Loucy (cell line): Measurements from ENCODE around the gene THSD8.

Source experiments
- H2AFZ ChIP-seq: fragments of 200-600 bp; sonication (generic); 2 replicates; pipeline ENCODE4 v1.6.0; 2016; ENCODE audit warnings: antibody characterized with exemption, mild to moderate bottlenecking, low read length, moderate library complexity
- H3F3A ChIP-seq: fragments of 200-600 bp; 2 replicates; pipeline ENCODE4 v1.6.0; 2016; ENCODE audit warnings: antibody characterized with exemption, low read depth, mild to moderate bottlenecking
- H3K27me3 ChIP-seq: fragments of 200-600 bp; sonication (generic); 2 replicates; pipeline ENCODE4 v1.6.1; 2014; ENCODE audit warnings: low read length, mild to moderate bottlenecking; ENCODE audit not compliant: insufficient read depth, poor library complexity, severe bottlenecking
- H3K36me3 ChIP-seq: fragments of 200-600 bp; sonication (generic); 2 replicates; pipeline ENCODE4 v1.6.1; 2016; ENCODE audit warnings: low read length; ENCODE audit not compliant: insufficient read depth
- H3K4me1 ChIP-seq: fragments of 200-600 bp; sonication (generic); 2 replicates; pipeline ENCODE4 v1.5.1; 2014; ENCODE audit warnings: low read length, mild to moderate bottlenecking; ENCODE audit not compliant: insufficient read depth, poor library complexity, severe bottlenecking
- H3K4me2 ChIP-seq: fragments of 200-600 bp; sonication (generic); 2 replicates; pipeline ENCODE4 v1.6.0; 2014; ENCODE audit warnings: antibody characterized with exemption, low read length, low read depth, mild to moderate bottlenecking; ENCODE audit not compliant: poor library complexity, severe bottlenecking
- H3K4me3 ChIP-seq: fragments of 200-600 bp; sonication (generic); 2 replicates; pipeline ENCODE4 v1.5.1; 2014; ENCODE audit warnings: low read length, mild to moderate bottlenecking, mixed read lengths; ENCODE audit not compliant: poor library complexity, severe bottlenecking
- H3K79me2 ChIP-seq: fragments of 200-600 bp; sonication (generic); 2 replicates; pipeline ENCODE4 v1.6.1; 2014; ENCODE audit warnings: low read length; ENCODE audit not compliant: insufficient read depth
- H3K9ac ChIP-seq: fragments of 200-600 bp; sonication (generic); 2 replicates; pipeline ENCODE4 v1.6.0; 2014; ENCODE audit warnings: mild to moderate bottlenecking, low read depth, low read length, moderate library complexity; ENCODE audit not compliant: poor library complexity, severe bottlenecking
- H3K9me2 ChIP-seq: fragments of 200-600 bp; sonication (generic); replicated peaks from 2 replicates; pipeline ENCODE4 v1.6.1; 2016; ENCODE audit warnings: low read depth, low read length, mixed read lengths
- H3K9me3 ChIP-seq: fragments of 200-600 bp; sonication (generic); 2 replicates; pipeline ENCODE4 v1.6.1; 2014; ENCODE audit warnings: mild to moderate bottlenecking, antibody characterized with exemption, low read length, low read depth; ENCODE audit not compliant: insufficient read depth
- H4K20me1 ChIP-seq: fragments of 200-600 bp; sonication (generic); 2 replicates; pipeline ENCODE4 v1.6.0; 2014; ENCODE audit warnings: antibody characterized with exemption, low read length, mild to moderate bottlenecking; ENCODE audit not compliant: insufficient read depth, poor library complexity, severe bottlenecking
- CTCF ChIP-seq: fragments of 200-600 bp; sonication (generic); conservative IDR thresholded peaks from 2 replicates; pipeline ENCODE4 v1.5.1; 2014; ENCODE audit warnings: mild to moderate bottlenecking, antibody characterized with exemption, low read length
- EZH2phosphoT487 ChIP-seq: fragments of 200-600 bp; IDR thresholded peaks from 2 replicates; pipeline ENCODE4 v1.6.1; 2018; ENCODE audit warnings: antibody characterized with exemption, mild to moderate bottlenecking, moderate library complexity, borderline replicate concordance

The THSD8 gene

GRCh38 chr19:12833738-12834565 lies 32.1 kb downstream of the THSD8 start:
- Histone ChIP-seq H3K4me3 (peak overlapping the region; percentile 78), H3K9ac (peak overlapping the region; percentile 75), H3K9me2 (no peaks in the 10 kb centered on the region), H2AFZ (peak overlapping the region; percentile 94), H3K36me3 (no peaks in the 10 kb centered on the region), H3K27me3 (no peaks in the 10 kb centered on the region), H3K4me1 (peaks cover 24% of the 10 kb centered on the region), H3K4me2 (peak overlapping the region; percentile 78), H4K20me1 (no peaks in the 10 kb centered on the region), H3K9me3 (no peaks in the 10 kb centered on the region), H3K79me2 (peaks cover 4% of the 10 kb centered on the region; the same call in 1 of the 2 replicates), H3F3A (no peaks in the 10 kb centered on the region)
- TF ChIP-seq CTCF, result 0 out of 2 replicates have a peak, but pooled peaks have one; percentile 14
- no peak for TF ChIP-seq EZH2phosphoT487

- Histone ChIP-seq H4K20me1 (peaks cover 5% of the 10 kb centered on the region), H3K36me3 (no peaks in the 10 kb centered on the region), H2AFZ (peak within 1 kb of the TSS; percentile 94), H3K4me1 (peaks cover 30% of the 10 kb centered on the region), H3K4me2 (peak within 1 kb of the TSS; percentile 78), H3K79me2 (peaks cover 10% of the 10 kb centered on the region), H3F3A (no peaks in the 10 kb centered on the region), H3K9me3 (no peaks in the 10 kb centered on the region), H3K9ac (peak within 1 kb of the TSS; percentile 75), H3K4me3 (peak within 1 kb of the TSS; percentile 78), H3K27me3 (no peaks in the 10 kb centered on the region), H3K9me2 (no peaks in the 10 kb centered on the region)
- TF ChIP-seq EZH2phosphoT487, result no peak
- no peak for TF ChIP-seq CTCF
Observed at GRCh38 chr19:12834566-12834943, 32.7 kb downstream of the THSD8 start, which contains the start of gene RTBDN. TSS of gene RTBDN (minus strand) at chr19:12834579. CDS start at chr19:12829979, 4,600 bp downstream.

- no peak for TF ChIP-seq EZH2phosphoT487
- no peak for TF ChIP-seq CTCF
- no peaks in the 10 kb centered on the region for H3K27me3 ChIP-seq
- H3K9me3 ChIP-seq, result no peaks in the 10 kb centered on the region
- H3K79me2 ChIP-seq, result peaks cover 14% of the 10 kb centered on the region
- H3F3A ChIP-seq, result no peaks in the 10 kb centered on the region
- no peak overlapping the region for H2AFZ ChIP-seq
- peak overlapping the region; percentile 75 for H3K9ac ChIP-seq
- H3K4me2 ChIP-seq, result no peak overlapping the region
- peaks cover 31% of the 10 kb centered on the region for H3K4me1 ChIP-seq
- H3K4me3 ChIP-seq, result peak overlapping the region; percentile 78
- H3K36me3 ChIP-seq, result no peaks in the 10 kb centered on the region
- peaks cover 9% of the 10 kb centered on the region for H4K20me1 ChIP-seq
- no peaks in the 10 kb centered on the region for H3K9me2 ChIP-seq
Observed at GRCh38 chr19:12834976-12835757, 33.3 kb downstream of the THSD8 start.
